Smooth muscle cell of the coronary artery (primary cell): Measurements from ENCODE around the gene GPR52. TPM values are rescaled to one million over a fixed set of nuclear protein-coding genes. Genes with fewer than 3 reads are reported as not detected.

Experiments
- total RNA-seq: library from RNA; depleted of rRNA; stranded (reverse); fragments of >200 nt; gene quantifications from 2 replicates; pipeline ENCODE4 v1.2.3, GENCODE V29; 2014; ENCODE audit warnings: low replicate concordance

GPR52 gene
- total RNA-seq = 0.23 and 0.90 TPM in 2 replicates

GRCh38 chr1:174447866-174448530, at the start of gene GPR52:
Gene GPR52 (plus strand): TSS chr1:174447964. CDS start chr1:174448112, 148 bp downstream.

